ENCODE measurements around the gene EFCAB12. TPM values are rescaled to one million over a fixed set of nuclear protein-coding genes. Genes with fewer than 3 reads are reported as not detected.
"Not testable (repeated sequence)": the region's sequence is repeated elsewhere in the genome, so short reads cannot be mapped to it uniquely, and the experiment has no call there.

EFCAB12 gene
- total and polyA plus RNA-seq, 8 donors = 0.47 to 5.7 (median 3.7) TPM

DNA sequence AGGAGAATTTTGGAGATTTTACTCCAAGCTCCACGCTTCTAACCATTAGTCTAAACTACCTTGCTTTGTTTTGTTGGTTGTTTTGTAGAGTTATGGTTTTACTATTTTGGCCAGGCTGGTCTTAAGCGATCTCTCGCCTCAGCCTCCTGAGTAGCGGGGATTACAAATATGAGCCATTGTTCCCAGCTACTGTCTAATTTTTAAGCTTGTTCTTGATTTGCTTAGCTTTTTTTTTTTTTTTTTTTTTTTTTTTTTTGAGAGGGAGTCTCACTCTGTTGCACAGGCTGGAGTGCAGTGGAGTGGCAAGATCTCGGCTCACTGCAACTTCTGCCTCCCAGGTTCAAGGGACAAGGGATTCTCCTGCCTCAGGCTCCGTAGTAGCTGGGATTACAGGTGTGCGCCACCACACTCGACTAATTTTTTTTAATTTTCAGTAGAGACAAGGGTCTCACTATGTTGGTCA, 28.5 kb downstream of the EFCAB12 start:
- TF ChIP-seq CTCF (IDR thresholded peaks at IDR 0.05) = no peak
- no peak for ATAC-seq
- H3K9me3 ChIP-seq = no peaks in the 10 kb centered on the region
- peaks cover 0 to 21% of the 10 kb centered on the region in 2 donors for H3K36me3 ChIP-seq
- no peak for DNase-seq
- H3K27me3 ChIP-seq = no peaks in the 10 kb centered on the region
- peak overlapping the region; percentile 83 to 92 for H3K4me3 ChIP-seq
- H3K27ac ChIP-seq = peak overlapping the region; percentile 75 to 87
- H3K4me1 ChIP-seq = peaks cover 8 to 34% of the 10 kb centered on the region in 2 donors
- intact Hi-C loops (cut with DNase I) = no loop called here

DNA sequence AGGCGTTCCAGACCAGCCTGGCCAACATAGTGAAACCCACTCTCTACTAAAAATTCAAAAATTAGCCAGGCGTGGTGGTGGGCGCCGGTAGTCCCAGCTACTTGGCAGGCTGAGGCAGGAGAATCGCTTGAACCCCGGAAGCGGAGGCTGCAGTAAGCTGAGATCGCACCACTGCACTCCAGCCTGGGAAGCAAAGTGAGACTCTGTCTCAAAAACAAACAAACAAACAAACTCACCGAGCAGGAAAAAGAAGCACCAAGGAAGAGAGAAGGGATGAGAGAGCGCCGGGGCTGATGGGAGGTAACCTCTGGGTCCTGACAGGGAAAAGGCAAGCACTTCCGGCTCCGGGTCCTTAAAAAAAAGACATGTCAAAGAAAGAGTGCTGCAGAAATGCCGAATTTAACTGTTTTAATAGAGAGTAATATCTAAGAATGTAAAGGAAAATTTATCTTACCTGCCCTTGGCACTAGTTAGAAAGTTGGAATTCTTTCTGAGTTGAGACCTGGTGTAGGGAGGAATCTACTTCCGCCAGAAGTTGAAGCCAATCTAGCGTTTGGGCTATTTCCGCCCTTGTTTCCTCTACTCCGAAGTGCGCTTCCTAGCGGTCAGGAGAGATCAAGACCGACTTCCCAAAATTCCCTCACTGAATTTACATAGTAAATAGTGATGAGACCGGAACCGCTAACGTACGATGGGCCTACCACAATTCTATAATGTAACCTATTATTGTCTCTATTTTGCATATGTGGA, 29.1 kb downstream of the EFCAB12 start:
- Histone ChIP-seq H3K27me3 (no peaks in the 10 kb centered on the region), H3K36me3 (peaks cover 0 to 21% of the 10 kb centered on the region in 2 donors), H3K4me1 (peaks cover 8 to 37% of the 10 kb centered on the region in 2 donors), H3K27ac (peak overlapping the region; percentile 75 to 87), H3K9me3 (no peaks in the 10 kb centered on the region), H3K4me3 (peak overlapping the region; percentile 83 to 92)
- intact Hi-C loops (cut with DNase I) = no loop called here
- DNase-seq = peak in 3 of 4 donors; percentile 82 to 95 (median 93)
- peak; percentile 93 for ATAC-seq
- TF ChIP-seq CTCF (IDR thresholded peaks at IDR 0.05) = peak; percentile 72 to 77

GRCh38 chr3:129398803-129399144, 29.7 kb downstream of the EFCAB12 start:
- H3K9me3 ChIP-seq = no peaks in the 10 kb centered on the region
- intact Hi-C loops (cut with DNase I) = no loop called here
- ATAC-seq (peak; percentile 41), DNase-seq (no peak)
- H3K27me3 ChIP-seq = no peaks in the 10 kb centered on the region
- no peak for TF ChIP-seq CTCF (IDR thresholded peaks at IDR 0.05)
- peak overlapping the region; percentile 83 to 92 for H3K4me3 ChIP-seq
- H3K36me3 ChIP-seq = peaks cover 0 to 25% of the 10 kb centered on the region in 2 donors
- peak overlapping the region; percentile 75 to 87 for H3K27ac ChIP-seq
- peaks cover 8 to 37% of the 10 kb centered on the region in 2 donors for H3K4me1 ChIP-seq

DNA sequence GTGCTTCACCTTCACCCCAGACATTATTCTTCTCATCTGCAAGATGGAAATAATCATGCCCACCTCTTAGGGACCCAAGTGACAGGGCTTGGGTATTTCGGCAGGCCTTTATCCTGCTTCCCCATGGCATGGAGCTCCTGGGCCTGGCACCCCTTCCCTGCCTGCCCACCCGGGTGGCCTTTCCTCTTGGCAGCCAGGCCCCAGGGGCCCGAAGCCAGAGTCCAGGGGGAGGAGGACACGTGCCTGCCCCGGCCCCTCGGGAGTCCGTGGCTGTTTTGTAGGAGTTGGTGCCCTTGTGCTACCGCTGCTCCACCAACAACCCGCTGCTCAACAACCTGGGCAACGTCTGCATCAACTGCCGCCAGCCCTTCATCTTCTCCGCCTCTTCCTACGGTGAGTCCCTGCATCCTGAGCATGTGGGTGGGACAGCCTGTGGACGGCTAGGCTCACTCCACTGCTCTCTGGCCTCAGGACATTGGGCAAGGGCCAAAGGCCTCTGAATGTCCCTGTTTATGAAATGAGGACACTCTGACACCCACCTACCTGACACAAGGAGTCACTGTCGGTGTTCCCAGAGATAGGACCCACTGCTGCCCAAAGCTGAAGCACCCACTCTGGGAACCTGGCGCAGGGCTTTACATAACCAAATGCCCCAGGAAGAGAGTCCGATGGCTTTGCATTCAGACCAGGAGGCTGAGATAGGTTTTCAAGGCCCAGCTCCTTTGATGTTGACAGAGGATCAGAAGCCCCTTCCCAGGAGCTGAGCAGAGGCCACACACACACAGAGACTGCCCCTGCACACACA, 34.5 kb downstream of the EFCAB12 start:
- peaks cover 0 to 72% of the 10 kb centered on the region in 2 donors for H3K36me3 ChIP-seq
- H3K9me3 ChIP-seq; DNase-seq; H3K4me3 ChIP-seq; intact Hi-C loops (cut with DNase I); ATAC-seq; H3K27me3 ChIP-seq: not testable (repeated sequence)
- peak overlapping the region in 1 of 2 donors; percentile 41 for H3K27ac ChIP-seq
- H3K4me1 ChIP-seq = peaks cover 16 to 53% of the 10 kb centered on the region in 2 donors

DNA sequence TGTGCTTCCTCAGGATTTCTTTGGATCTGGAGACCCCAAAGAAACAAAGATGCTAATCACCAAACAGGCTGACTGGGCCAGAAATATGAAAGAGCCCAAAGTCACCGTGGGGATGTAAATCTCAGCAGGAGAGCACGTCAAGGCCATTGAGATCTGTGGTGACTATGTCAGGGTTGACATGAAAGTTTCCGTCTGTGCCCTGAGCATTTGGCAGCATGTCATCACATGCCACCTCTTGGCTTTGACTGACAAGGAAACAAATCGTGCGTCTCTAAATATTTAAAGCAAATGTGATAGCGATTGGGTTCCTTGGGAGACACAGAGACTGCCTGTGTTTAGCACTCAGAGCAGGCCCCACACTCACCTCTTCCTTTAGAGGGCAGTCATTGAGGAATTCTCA, 35.2 kb downstream of the EFCAB12 start:
- ATAC-seq = no peak

DNA sequence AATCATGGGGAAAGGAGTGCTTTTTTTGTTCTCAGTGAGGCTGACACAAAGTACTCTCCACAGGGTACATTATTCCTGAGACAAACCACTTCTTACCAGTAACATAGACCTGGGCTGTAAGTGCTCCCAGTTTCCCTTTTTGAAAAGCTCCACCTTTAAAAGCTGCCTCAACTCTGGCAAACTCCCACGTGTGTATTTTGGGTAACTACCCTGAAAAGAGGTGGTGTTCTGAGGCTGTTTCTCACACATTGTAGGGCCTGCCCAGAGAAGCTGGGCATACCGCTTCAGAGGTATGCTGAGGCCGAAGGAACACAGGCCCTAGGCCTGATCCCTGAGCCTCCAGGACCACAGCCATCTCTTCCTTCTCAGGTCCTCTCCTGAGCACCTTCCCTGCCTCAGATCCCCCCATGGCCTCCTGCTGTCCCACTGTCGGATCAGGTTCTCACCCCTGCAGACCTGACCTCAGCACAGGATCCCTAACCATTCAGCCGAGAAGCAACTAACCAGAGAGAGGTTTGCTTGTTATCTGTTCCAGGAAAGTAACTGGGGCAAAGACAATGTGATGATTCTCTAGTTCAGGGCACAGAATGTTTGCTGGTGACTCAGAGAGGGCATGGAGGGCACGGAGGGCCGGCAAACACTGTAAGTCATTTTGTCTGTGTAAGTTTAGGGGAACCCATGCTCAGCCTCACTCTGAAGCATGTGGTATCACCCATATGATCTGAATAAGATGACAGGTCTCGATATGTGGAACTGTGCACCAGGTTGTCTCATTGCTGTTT, 36.1 kb downstream of the EFCAB12 start:
- H3K27me3 ChIP-seq; H3K4me3 ChIP-seq; intact Hi-C loops (cut with DNase I); DNase-seq; H3K9me3 ChIP-seq: not testable (repeated sequence)
- Histone ChIP-seq H3K4me1 (peaks cover 8 to 48% of the 10 kb centered on the region in 2 donors), H3K36me3 (peaks cover 0 to 89% of the 10 kb centered on the region in 2 donors), H3K27ac (peak overlapping the region in 1 of 2 donors; percentile 7)
- ATAC-seq = peak; percentile 63

More for the DNA sequence above, 35.2 kb downstream of the EFCAB12 start:
- no peak for TF ChIP-seq CTCF (IDR thresholded peaks at IDR 0.05)
- Histone ChIP-seq H3K27me3 (no peaks in the 10 kb centered on the region), H3K9me3 (no peaks in the 10 kb centered on the region), H3K4me3 (no peak overlapping the region), H3K4me1 (peaks cover 11 to 50% of the 10 kb centered on the region in 2 donors), H3K36me3 (peaks cover 0 to 79% of the 10 kb centered on the region in 2 donors), H3K27ac (peak overlapping the region in 1 of 2 donors; percentile 41)
- intact Hi-C loops (cut with DNase I) = no loop called here
- no peak for DNase-seq

- intact Hi-C loops (cut with DNase I); H3K27me3 ChIP-seq; H3K9me3 ChIP-seq; H3K4me3 ChIP-seq; DNase-seq: not testable (repeated sequence)
- Histone ChIP-seq H3K27ac (peak overlapping the region; percentile 27 to 49), H3K4me1 (peaks cover 8 to 43% of the 10 kb centered on the region in 2 donors), H3K36me3 (peaks cover 0 to 91% of the 10 kb centered on the region in 2 donors)
- peak; percentile 44 for ATAC-seq
Observed at GRCh38 chr3:129391583-129391982, 36.9 kb downstream of the EFCAB12 start.

All from left lung (tissue), 10 donors.